GM21717 (cell line): ENCODE data around the gene CALHM2.
"Not testable (repeated sequence)": the region's sequence is repeated elsewhere in the genome, so short reads cannot be mapped to it uniquely, and the experiment has no call there.

Source experiments
- ATAC-seq: cut with Tn5 transposase; IDR thresholded peaks from one replicate; pipeline ENCODE4 v1.9.1; 2021; ENCODE audit warnings: mild to moderate bottlenecking, moderate library complexity; ENCODE audit not compliant: unreplicated experiment

Gene CALHM2

DNA sequence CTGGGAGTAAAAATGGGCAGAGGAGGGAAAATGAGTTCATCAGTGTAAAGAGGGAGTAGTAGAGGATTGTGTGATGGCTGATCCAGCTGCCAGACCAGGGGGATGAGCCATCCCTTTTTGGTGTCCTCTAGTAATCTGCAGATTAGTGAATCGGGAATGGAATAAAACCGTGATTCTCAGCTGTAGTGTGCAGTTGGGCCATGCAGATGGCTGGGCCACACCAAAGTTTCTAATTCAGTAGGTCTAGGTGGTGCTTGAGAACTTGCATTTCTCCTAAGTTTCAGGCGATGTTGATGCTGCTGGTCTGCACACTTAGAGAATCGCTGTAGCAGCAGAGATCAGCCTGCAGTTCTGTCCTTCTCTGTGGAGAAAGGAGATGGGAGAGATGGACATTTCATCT is 33.1 kb downstream of the CALHM2 start:
- ATAC-seq, result no peak

DNA sequence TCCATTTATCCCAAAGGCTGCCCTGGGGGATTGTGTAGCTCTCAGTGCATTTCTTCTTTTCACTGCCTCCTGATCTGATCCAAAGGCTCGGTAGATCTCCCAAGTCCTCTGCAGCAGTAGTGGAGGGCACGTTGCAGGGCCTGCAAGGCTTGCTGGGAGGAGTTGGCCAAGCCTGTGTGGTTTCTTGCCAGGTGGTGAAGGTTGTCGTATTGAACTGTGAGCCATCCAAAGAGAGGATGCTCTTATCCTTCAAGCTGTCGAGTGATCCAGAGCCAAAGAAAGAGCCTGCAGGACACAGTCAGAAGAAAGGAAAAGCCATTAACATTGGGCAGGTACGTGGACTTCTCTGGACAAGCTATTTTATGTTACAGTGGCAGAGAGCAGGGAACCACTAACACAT is 34.6 kb downstream of the CALHM2 start:
- ATAC-seq, result no peak

DNA sequence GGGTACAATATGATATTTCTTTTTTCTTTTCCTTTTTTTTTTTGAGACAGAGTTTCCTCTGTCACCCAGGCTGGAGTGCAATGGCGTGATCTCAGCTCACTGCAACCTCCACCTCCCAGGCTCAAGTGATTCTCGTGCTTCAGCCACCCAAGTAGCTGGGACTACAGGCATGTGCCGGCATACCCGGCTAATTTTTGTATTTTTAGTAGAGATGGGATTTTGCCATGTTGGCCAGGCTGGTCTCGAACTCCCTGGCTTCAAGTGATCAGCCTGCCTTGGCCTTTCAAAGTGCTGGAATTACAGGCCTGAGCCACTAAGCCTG is 35.1 kb downstream of the CALHM2 start:
- ATAC-seq, result not testable (repeated sequence)

DNA sequence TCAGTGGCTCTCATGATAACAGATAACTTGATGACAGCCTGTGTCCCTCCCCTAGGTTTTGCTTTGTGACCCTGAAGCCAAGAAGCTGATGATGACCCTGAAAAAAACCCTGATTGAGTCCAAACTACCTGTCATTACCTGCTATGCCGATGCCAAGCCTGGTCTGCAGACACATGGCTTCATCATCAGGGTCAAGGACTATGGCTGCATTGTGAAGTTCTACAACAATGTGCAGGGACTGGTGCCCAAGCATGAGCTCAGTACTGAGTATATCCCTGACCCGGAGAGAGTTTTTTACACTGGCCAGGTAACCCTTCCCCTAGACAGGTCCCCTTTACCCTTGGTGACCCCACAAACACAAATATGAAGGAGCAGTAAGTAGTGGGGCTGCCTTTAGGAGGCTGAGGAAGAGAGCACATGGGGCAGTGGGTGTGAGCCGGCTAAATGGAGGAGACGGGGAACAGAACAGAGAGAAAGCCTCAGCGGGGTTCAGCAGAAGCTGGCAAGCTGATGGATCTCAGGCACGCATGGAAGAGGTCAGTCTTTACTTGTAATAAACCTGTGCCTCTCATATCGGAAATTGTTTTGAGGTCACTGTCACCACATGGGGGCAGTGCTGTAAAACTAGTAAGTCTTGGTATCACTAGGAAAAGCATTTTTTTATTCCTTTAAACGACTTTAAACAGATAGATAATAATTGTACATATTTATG is 35.6 kb downstream of the CALHM2 start:
- ATAC-seq, result no peak

DNA sequence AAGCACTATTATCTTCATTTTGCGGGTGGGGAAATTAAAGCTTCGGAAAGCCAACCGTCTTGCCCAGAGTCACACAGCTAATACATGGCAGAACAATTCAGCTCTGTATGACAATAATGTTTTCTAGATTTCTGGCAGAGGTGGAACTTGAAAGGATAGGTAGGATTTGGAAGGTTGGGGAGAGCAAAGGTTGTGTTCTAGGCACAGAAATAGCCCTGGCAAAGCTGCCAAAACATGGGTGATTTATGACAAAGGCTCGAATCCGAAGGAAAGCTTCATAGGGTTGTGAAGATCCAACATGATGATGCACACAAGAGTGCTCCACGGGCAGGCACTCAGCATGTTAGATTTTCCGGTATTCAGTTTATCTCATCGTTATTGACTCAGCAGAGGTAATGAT is 36.6 kb downstream of the CALHM2 start:
- ATAC-seq, result no peak

DNA sequence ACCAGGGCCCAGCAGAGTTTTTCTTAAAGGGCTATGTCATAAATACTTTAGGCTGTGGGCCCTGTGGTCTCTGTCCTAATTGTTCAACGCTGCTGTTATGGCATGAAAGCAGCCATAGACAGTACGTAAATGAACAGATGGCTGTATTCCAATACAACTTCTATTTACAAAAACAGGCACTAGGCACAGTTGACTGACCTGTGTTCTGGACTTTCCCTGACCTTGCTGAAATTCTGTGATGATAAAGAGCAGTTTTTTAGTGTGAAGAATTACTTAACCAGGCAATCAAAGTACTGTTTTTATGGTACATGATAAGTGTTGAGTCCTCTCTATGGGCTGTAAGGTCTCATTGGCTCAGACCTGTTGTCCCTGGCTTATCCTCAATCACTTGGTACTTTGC is 38.6 kb downstream of the CALHM2 start:
- no peak for ATAC-seq

DNA sequence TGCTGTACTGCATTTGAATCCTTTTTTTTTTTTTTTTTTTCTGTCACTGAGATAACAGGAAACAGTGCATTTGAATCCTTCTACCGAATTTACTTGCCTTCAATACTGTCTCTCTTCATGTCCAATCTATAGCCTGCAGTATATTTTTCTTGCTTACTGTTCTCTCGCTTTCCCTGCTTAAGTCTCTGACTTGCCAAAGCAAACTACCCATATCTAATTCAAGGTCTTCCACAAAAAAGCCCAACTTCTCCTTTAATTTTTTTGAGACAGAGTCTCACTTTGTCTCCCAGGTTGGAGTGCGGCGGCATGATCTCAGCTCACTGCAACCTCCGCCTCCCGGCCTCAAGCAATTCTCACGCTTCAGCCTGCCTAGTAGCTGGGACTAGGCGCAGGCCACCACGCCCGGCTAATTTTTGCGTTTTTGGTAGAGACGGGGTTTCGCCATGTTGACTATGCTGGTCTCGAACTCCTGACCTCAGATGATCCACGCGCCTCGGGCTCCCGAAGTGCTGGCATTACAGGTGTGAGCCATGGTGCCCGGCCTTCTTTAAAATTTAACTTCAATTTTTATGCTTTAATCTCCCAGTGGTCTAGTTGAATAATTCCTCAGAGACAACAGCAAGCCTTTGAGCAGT is 54.9 kb downstream of the CALHM2 start:
- no peak for ATAC-seq

DNA sequence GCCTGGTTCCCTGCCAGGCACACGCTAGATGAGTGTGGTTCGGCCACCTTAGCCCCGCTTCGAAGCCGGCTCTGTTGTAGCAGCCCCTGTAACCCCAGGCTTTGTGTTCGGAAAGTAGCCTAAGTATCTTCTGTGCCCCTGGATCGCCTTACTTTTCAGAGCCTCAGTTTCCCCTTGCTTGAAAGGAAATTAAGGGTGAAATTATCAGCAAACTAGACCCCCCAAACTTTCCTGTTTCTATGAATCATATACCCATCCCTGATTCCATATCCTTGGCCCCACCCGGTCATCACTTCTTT is 55.4 kb downstream of the CALHM2 start:
- no peak for ATAC-seq
